ENCODE measurements around the gene FHIT.
A peak's percentile ranks its signal among the peaks of the same experiment; 100 is the strongest.

The FHIT gene

GRCh38 chr3:59777066-59777465 is 1474.2 kb downstream of the FHIT start:
- no peak for FAIRE-seq
- DNase-seq (ENCODE audit: insufficient read length, low spot score), result no peak

DNA sequence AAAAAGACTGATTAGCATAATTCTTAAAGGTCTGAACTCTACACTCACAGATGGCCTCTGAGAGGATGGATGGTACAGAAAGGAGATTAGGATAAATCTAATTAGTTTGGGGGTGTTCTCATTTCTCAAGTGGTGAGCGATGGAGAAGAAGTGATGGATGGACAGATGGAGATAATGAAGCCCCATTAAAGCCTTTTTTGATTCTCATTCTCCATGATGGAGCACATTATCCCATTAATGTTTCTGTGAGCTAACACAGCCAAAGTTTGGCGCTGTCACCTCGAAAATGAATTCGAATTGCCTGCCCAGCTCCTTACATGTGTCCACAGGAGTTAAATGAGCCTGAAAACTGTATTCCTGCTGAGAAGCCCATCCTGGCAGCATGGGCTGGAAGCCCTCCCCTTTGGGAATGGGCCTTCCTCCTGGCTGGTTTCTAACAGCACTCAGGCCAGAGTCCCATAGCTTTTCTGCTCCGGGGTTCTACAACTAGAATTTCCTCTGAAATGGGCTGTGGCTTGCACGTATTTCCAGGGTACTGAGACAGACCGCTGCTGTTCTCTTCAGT is 1475.4 kb downstream of the FHIT start:
- FAIRE-seq (peak; percentile 94), DNase-seq (ENCODE audit: insufficient read length, low spot score) (peak; percentile 34)
- peak; percentile 29 for TF ChIP-seq CTCF (IDR thresholded peaks at IDR 0.05; ENCODE audit: insufficient read depth, missing control alignments)

More at GRCh38 chr3:59777066-59777465, 1474.2 kb downstream of the FHIT start:
- TF ChIP-seq CTCF (IDR thresholded peaks at IDR 0.05; ENCODE audit: insufficient read depth, missing control alignments), result no peak

GRCh38 chr3:59775106-59775505 is 1476.1 kb downstream of the FHIT start:
- FAIRE-seq, result no peak
- no peak for DNase-seq (ENCODE audit: insufficient read length, low spot score)
- no peak for TF ChIP-seq CTCF (IDR thresholded peaks at IDR 0.05; ENCODE audit: insufficient read depth, missing control alignments)

GRCh38 chr3:59774634-59775033 is 1476.6 kb downstream of the FHIT start:
- DNase-seq (ENCODE audit: insufficient read length, low spot score) (no peak), FAIRE-seq (no peak)
- TF ChIP-seq CTCF (IDR thresholded peaks at IDR 0.05; ENCODE audit: insufficient read depth, missing control alignments), result no peak

GRCh38 chr3:59774000-59774399 is 1477.3 kb downstream of the FHIT start:
- TF ChIP-seq CTCF (IDR thresholded peaks at IDR 0.05; ENCODE audit: insufficient read depth, missing control alignments), result no peak
- DNase-seq (ENCODE audit: insufficient read length, low spot score) (no peak), FAIRE-seq (no peak)

- no peak for DNase-seq (ENCODE audit: insufficient read length, low spot score)
- no peak for TF ChIP-seq CTCF (IDR thresholded peaks at IDR 0.05; ENCODE audit: insufficient read depth, missing control alignments)
Measured at GRCh38 chr3:59772416-59773408, 1478.5 kb downstream of the FHIT start.

DNA sequence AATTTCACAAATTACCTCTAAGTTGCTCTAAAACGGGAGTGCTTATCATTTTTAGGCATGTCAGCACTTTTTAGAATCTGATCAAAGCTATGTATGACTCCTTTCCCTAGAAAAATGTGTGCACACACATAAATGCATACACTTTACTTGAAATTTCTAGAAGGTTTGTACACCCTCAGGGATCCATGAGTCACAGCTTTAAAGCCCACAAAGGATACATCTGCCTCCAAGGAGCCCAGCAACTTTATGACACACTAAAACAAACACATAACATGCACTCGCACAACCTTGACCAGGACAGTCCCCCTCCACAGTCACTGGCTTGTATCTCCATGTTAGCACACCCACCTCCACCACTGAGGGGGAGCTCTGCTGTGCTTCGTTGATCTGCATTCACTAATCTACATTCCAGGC is 1479.5 kb downstream of the FHIT start:
- FAIRE-seq (no peak), DNase-seq (ENCODE audit: insufficient read length, low spot score) (no peak)
- no peak for TF ChIP-seq CTCF (IDR thresholded peaks at IDR 0.05; ENCODE audit: insufficient read depth, missing control alignments)

More at GRCh38 chr3:59772416-59773408, 1478.5 kb downstream of the FHIT start:
- no peak for FAIRE-seq

Data from D721Med (cell line).